Measurements from ENCODE around the gene ZAR1L. TPM values are rescaled to one million over a fixed set of nuclear protein-coding genes. Genes with fewer than 3 reads are reported as not detected.
A peak's percentile ranks its signal among the peaks of the same experiment; 100 is the strongest.

Gene ZAR1L
- total RNA-seq, 2 donors from 2014 or later = not detected

DNA sequence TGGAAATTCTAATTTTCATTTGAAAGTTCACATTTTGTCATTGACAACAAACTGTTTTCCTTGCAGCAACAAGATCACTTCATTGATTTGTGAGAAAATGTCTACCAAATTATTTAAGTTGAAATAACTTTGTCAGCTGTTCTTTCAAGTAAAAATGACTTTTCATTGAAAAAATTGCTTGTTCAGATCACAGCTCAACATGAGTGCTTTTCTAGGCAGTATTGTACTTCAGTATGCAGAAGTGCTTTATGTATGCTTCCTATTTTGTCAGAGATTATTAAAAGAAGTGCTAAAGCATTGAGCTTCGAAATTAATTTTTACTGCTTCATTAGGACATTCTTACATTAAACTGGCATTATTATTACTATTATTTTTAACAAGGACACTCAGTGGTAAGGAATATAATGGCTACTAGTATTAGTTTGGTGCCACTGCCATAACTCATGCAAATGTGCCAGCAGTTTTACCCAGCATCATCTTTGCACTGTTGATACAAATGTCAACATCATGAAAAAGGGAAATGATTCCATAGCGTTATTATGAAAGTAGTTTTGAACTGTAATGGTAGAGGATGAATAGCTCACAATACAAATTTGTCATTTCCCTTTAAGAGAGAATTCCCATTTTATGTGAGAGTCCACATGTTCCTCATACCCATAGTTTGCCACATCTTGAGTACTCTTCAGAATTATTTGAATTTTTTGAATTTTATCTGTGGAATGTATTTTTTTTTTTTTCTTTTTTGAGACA is 2.7 kb upstream of the ZAR1L start:
- Histone ChIP-seq H3K4me1 (no peaks in the 10 kb centered on the region), H3K9ac (ENCODE audit: low read depth in 2 of 2, low read length in 2 of 2) (no peak overlapping the region), H3K4me3 (no peak overlapping the region), H3K36me3 (no peaks in the 10 kb centered on the region), H3K9me3 (no peaks in the 10 kb centered on the region), H3K27ac (no peak overlapping the region), H3K27me3 (no peaks in the 10 kb centered on the region)
- no peak for DNase-seq
- intact Hi-C loops (cut with DNase I) = no loop called here
- TF ChIP-seq, protein P1, sequence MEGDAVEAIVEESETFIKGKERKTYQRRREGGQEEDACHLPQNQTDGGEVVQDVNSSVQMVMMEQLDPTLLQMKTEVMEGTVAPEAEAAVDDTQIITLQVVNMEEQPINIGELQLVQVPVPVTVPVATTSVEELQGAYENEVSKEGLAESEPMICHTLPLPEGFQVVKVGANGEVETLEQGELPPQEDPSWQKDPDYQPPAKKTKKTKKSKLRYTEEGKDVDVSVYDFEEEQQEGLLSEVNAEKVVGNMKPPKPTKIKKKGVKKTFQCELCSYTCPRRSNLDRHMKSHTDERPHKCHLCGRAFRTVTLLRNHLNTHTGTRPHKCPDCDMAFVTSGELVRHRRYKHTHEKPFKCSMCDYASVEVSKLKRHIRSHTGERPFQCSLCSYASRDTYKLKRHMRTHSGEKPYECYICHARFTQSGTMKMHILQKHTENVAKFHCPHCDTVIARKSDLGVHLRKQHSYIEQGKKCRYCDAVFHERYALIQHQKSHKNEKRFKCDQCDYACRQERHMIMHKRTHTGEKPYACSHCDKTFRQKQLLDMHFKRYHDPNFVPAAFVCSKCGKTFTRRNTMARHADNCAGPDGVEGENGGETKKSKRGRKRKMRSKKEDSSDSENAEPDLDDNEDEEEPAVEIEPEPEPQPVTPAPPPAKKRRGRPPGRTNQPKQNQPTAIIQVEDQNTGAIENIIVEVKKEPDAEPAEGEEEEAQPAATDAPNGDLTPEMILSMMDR (IDR thresholded peaks at IDR 0.05) = no peak

DNA sequence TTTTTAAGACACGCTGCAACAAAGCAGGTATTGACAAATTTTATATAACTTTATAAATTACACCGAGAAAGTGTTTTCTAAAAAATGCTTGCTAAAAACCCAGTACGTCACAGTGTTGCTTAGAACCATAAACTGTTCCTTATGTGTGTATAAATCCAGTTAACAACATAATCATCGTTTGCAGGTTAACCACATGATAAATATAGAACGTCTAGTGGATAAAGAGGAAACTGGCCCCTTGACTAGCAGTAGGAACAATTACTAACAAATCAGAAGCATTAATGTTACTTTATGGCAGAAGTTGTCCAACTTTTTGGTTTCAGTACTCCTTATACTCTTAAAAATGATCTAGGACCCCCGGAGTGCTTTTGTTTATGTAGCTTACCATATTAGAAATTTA is 1.3 kb upstream of the ZAR1L start:
- no peak for DNase-seq
- TF ChIP-seq, protein P1 (IDR thresholded peaks at IDR 0.05) = no peak
- Histone ChIP-seq H3K9me3 (no peaks in the 10 kb centered on the region), H3K4me3 (peak overlapping the region; percentile 80), H3K4me1 (no peaks in the 10 kb centered on the region), H3K27me3 (no peaks in the 10 kb centered on the region), H3K36me3 (no peaks in the 10 kb centered on the region), H3K9ac (ENCODE audit: low read depth in 2 of 2, low read length in 2 of 2) (no peak overlapping the region), H3K27ac (peak overlapping the region; percentile 80)
- intact Hi-C loops (cut with DNase I) = no loop called here

DNA sequence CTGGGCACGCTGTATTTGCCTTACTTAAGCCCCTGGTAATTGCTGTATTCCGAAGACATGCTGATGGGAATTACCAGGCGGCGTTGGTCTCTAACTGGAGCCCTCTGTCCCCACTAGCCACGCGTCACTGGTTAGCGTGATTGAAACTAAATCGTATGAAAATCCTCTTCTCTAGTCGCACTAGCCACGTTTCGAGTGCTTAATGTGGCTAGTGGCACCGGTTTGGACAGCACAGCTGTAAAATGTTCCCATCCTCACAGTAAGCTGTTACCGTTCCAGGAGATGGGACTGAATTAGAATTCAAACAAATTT is 821 bp upstream of the ZAR1L start:
- no peaks in the 10 kb centered on the region for H3K27me3 ChIP-seq
- H3K9ac ChIP-seq (ENCODE audit: low read depth in 2 of 2, low read length in 2 of 2) = peak overlapping the region; percentile 89 to 90
- H3K36me3 ChIP-seq = no peaks in the 10 kb centered on the region
- intact Hi-C loops (cut with DNase I) = no loop called here
- H3K4me1 ChIP-seq = no peaks in the 10 kb centered on the region
- DNase-seq = no peak
- H3K27ac ChIP-seq = peak overlapping the region; percentile 80
- H3K4me3 ChIP-seq = peak overlapping the region; percentile 80
- TF ChIP-seq, protein P1 (IDR thresholded peaks at IDR 0.05) = no peak
- no peaks in the 10 kb centered on the region for H3K9me3 ChIP-seq

DNA sequence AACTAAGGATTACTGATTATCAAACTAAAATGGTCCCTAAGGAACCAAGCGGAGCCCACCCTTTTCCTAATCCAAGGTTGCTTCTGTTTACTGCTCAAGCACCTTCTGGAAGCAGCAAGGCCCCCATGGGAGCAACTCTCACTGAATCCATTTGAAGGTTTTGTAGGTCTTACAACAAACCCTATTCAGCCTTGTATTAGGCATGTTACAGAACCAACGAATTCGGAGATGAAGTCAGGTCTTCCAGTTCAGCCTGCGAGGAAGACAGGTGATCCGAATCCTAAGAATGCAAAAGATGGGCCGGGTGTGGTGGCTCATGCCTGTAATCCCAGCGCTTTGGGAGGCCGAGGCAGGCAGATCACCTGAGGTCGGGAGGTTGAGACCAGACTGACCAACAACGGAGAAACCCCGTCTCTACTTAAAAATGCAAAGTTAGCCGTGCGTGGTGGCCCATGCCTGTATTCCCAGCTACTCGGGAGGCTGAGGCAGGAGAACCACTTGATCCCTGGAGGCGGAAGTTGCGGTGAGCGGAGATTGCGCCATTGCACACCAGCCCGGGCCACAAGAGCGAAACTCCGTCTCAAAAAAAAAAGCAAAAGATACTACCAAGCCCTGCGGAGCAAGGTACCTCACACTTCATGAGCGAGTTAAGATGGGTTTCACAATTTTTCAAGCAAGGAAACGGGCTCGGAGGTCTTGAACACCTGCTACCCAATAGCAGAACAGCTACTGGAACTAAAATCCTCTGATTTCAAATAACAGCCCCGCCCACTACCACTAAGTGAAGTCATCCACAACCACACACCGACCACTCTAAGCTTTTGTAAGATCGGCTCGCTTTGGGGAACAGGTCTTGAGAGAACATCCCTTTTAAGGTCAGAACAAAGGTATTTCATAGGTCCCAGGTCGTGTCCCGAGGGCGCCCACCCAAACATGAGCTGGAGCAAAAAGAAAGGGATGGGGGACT is 609 bp downstream of the ZAR1L start:
- intact Hi-C loops (cut with DNase I) = loop anchor here (5.0 kb wide), 3 partner anchors 67 to 402 kb away; no protein-coding TSS in a partner anchor

More for the DNA sequence above, 609 bp downstream of the ZAR1L start:
- Histone ChIP-seq H3K9me3 (no peaks in the 10 kb centered on the region), H3K27me3 (no peaks in the 10 kb centered on the region), H3K9ac (ENCODE audit: low read depth in 2 of 2, low read length in 2 of 2) (peak overlapping the region; percentile 89 to 90), H3K4me3 (peak overlapping the region; percentile 80), H3K4me1 (no peaks in the 10 kb centered on the region), H3K36me3 (no peaks in the 10 kb centered on the region), H3K27ac (peak overlapping the region; percentile 80)
- DNase-seq = peak; percentile 33
- TF ChIP-seq, protein P1 (IDR thresholded peaks at IDR 0.05) = no peak

Data from colonic mucosa (tissue), 4 donors.